HG02642 (cell line): ENCODE data around the gene AP2B1.
"Not testable (repeated sequence)": the region's sequence is repeated elsewhere in the genome, so short reads cannot be mapped to it uniquely, and the experiment has no call there.

ENCODE experiments used
- ATAC-seq: cut with Tn5 transposase; IDR thresholded peaks from one replicate; pipeline ENCODE4 v1.9.1; 2021; ENCODE audit warnings: mild to moderate bottlenecking; ENCODE audit not compliant: unreplicated experiment, poor library complexity

The AP2B1 gene

DNA sequence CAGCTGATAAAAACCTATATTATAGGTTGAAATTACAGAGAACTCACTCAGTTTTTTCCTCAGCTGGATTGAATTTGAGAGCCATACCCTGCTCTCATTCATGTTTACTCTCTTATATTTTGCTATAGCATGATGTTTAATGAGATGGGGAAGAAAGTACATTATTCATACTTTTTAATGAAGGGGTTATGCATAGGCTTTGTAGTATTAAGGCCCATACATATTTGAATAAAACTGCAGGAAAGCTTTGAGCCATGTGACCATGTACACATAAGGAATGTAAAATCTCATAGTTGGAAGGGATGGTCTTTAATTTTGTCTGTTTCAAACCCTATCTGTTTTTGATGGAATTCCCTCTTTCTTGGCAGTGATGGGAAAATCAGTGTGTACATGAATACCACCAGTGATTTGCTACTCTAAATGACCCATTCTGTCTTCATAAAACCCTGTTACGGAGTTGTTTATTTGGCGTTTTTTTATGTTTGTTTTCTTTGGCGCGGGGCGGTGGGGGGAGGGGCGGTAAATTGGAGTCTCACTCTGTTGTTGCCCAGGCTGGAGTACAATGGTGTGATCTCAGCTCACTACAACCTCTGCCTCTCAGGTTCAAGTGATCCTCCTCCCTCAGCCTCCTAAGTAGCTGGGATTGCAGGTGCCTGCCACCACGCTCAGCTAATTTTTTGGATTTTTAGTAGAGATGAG is 105.5 kb downstream of the AP2B1 start:
- ATAC-seq: no peak

DNA sequence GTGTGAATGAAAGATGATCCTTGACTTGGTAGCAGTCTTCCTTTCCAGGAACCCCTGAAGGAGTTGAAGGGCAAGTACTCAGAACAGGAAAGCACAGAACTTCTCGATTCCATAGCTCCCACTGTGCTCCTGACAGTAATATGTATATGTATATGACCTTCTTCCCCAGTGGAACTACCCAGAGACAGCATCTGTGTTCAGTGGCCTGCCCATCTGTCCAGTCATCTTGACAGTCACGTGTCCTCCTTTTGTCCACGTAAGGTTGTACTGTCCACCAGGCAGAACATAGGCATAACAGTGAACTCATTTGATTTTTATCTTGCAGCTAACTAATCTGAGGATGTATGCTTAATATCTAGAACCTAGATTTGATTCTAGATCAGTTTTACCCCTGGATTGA is 106.5 kb downstream of the AP2B1 start:
- ATAC-seq: no peak

DNA sequence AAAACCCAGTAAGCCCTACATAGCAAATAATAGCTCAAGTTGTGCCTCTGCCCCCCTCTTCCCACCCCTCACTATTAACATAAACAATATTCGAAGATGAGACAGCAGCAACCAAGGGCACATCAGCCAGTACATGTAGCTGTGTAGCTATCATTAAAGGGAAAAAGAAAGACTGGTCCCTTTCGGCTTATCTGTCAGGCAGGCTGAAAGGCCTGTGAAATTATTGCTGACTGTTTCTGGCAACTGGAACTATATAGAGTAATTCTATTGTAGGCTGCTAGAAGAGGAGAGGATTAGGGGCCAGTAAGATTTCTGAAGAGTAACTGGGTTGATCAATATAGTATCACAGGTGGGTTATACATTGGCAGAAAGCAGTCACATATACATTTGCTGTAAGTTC is 107.8 kb downstream of the AP2B1 start:
- ATAC-seq: no peak

DNA sequence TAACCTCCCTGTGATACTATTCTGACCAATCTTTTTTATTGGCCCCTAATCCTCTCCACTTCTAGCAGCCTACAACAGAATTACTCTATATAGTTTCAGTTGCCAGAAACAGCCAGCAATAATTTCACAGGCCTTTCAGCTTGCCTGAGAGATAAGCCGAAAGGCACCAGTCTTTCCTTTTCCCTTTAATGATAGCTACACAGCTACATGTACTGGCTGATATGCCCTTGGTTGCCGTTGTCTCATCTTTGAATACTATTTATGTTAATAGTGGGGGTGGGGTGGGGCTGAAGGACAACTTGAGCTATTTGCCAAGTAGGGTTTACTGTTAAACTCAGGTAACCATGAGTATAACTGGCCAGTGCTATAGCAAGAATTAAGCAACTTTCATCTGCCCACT is 108.5 kb downstream of the AP2B1 start:
- ATAC-seq: no peak

DNA sequence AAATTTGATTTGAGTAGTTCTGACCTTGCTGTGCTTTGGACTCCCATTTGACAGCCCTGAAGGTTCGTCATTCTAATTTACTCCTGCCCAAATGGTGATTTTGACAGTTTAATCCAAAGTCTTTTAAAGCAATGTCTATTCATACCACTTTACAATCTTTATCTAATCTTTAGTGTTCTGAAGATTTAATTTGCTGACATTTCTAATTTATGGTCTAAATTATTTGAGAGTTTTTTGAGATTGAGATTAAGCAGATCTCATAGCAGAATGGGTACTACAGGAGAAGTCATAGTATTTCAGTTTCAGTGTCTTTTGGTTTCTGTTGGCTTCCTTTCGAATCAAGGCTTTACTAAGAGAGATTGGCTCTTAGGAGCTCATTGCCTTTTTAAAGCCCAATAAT is 111.7 kb downstream of the AP2B1 start:
- ATAC-seq: no peak

DNA sequence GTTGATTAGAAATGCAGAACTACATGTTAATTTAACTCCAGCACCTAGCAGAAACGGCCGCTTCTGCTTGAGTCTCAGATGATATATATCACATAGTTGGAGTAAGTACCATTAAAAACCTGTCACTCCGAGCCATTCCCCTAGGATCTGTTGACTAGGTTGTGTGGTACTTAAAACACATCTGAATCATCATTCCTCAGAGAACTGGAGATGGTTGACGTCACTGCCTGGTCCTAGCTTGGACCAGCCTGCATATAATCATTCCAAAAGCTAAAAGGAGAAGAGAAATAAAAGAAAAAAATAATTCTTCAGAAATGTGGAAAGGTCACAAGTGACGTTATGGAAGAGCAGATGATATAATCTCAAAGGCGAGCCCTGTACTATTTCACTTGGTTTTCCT is 113.0 kb downstream of the AP2B1 start:
- ATAC-seq: no peak

GRCh38 chr17:35701491-35701890 is 114.4 kb downstream of the AP2B1 start:
- no peak for ATAC-seq

DNA sequence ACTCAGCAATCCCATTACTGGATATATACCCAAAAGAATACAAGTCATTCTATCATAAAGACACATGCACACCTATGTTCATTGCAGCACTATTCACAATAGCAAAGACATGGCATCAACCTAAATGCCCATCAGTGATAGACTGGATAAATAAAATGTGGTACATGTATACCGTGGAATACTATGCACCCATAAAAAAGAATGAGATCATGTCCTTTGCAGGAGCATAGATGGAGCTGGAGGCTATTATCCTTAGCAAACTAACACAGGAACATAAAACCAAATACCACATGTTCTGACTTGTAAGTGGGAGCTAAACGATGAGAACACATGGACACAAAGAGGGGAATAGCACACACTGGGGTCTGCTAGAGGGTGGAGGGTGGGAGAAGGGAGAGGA is 116.2 kb downstream of the AP2B1 start:
- not testable (repeated sequence) for ATAC-seq

GRCh38 chr17:35705230-35705629 is 118.1 kb downstream of the AP2B1 start:
- no peak for ATAC-seq

GRCh38 chr17:35705705-35706104 is 118.6 kb downstream of the AP2B1 start:
- no peak for ATAC-seq

DNA sequence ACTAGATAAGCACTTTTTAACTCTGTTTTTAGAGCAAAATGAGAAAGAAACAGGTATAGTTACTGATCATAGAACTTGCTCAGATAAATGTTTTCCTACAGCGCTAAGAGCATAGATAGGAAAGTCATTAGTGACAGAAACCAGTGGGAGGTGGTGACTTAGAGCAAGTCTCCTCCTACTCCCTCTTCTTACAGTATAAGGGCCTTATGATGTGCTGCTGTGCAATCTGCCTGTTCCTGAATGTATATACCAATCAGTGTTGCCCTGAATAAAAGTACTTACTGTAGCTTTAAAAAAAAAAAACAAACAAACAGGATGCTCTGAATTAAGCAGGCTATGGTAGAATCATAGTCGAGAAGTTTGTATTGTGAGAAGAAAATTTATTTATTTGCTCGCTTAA is 121.0 kb downstream of the AP2B1 start:
- ATAC-seq: no peak

DNA sequence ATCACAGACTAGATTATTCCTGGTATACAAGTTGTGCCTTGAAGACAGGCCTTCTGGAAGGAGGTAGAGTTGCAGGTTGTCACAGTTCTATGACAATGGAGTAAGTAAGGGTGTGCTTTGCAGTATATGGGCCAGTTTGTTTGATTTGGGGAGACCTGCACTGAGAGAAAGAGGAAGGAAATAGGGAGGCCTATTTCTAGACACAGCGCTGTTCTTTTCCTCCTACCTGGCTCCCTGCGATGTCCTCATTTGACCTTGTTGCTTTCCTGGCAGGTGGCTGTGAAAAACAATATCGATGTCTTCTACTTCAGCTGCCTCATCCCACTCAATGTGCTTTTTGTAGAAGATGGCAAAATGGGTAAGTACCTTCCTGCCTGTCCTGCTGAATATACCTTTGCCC is 121.8 kb downstream of the AP2B1 start:
- ATAC-seq: no peak

DNA sequence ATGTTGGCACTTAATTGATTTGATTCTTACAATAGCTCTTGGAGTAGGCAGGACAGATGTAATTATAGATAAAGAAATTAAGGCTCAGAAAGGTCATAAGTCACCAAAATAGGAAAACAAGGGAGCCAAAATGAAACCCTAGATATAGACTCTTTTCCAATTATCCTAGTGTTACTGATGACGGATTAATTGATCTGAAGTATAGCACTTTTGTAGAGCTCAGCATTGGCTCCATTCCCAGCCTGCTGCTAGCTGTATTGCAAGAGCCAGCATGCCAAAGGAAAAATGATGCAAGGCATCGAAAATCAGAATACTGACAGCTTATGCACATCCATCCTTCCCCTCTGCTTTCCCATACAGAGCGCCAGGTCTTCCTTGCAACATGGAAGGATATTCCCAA is 122.8 kb downstream of the AP2B1 start:
- ATAC-seq: no peak

DNA sequence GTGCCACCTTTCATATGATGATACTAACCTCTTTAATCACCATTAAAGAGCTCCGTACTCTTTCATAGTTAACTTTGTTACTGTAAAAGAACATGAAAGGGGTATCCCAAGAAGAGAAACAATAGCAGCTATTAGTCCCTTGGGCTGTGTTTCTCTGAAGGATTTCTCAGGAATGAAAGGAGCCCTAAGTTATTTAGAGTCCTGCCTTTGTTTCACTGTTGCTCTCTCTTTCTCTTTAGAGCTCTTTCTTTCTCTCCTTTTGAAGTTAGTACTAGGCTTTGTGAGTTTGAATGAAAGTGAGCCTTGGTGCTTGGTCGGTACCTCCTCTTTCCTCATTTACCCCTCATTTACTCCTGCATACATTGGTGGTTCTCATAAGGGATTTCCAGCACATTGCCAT is 123.8 kb downstream of the AP2B1 start:
- no peak for ATAC-seq

- ATAC-seq: no peak
These were observed 126.1 kb downstream of the AP2B1 start for GRCh38 chr17:35713069-35713728.

DNA sequence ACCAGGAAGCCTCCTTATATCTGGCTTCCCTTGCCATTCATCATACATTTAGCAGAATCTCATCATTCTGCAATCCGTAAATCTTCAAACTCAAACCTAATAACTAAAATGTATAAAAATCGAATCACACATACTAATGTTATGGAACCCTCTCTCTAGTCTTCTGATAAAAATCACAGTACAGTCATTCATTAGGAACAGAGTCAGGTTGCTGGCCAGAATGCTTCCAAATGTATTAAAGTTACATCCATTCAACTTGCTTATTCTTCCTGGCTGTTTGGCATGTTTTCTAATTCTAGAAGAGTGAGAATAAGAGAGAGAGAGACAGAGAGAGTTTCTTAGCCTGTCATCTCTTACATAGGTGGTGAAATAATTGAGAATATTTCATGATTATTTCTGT is 127.9 kb downstream of the AP2B1 start:
- ATAC-seq: no peak

DNA sequence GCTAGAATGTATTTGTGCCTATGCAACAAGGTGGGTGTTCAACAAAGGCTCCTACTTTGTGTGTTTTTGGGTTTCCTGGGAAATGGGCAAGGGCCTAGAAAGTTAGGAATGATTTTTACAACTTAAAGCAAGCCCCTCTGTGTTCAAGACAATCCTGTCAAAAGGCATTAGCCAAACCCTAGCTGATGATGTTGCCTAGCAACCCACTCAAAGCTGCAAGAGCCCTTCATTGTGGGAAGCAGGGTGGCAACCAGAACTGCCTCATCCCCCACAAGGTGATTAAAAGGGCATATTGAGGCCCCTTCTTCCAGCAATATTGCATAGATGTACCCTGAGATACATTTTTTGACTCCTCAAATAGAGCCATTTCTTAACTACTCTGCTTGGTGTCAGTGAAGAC is 128.3 kb downstream of the AP2B1 start:
- ATAC-seq: no peak

DNA sequence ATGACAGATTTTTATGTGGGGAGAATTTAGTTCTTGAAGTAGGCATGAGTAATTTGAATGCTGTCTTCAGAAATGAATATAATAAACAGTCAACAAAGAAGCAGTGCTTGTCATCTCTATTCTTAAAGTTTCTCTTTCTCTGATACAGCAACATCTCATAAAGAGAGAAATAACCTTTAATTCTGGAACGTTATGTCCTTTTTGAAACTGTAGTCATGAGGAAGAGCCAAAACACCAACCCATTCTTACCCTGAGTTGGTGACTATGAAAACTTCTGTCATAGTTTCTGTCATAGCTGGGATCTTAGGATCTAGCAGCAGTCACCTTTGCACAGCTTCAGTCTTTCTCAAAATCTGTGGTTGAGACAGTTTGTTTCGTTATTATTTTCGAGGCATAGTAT is 129.1 kb downstream of the AP2B1 start:
- ATAC-seq: no peak

DNA sequence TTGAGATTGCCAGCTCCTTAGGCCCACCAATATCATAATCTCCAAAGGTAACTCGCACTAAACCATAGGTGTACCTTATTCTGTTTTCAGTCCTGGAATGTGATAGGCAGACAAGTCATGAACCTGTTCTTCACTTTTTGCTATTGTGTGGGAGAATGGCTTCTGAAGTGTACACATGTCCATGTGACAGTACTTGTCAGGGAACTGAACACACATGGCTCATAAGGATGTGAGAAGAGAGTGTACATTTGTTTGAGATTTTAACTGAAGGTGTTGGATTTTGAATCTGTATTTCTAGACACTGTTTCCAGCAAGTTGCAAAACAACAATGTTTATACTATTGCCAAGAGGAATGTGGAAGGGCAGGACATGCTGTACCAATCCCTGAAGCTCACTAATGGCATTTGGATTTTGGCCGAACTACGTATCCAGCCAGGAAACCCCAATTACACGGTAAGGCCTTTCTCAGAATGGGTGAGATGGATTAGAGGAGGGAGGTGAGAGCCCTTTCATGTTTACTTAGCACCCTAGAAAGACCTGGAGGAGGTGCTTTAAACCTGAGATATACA is 129.9 kb downstream of the AP2B1 start:
- ATAC-seq: no peak

DNA sequence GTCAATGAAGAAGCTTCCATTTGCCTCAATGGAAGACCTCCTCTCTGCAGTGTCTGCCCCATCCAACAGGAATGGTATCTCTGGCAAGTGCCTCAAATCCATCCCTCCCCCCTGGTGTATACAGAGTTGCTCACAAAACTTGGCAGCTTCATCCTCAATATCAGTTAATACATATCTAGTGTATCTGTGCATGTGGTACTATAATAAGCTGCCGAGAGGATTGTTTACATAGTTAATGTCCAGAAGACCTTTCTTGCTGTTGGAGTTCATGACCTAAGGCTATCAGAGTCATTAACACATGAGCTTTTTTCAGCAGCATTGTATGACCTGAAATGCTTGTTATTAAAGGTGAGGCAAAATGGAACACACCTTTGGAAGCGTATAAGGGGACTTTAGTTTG is 130.4 kb downstream of the AP2B1 start:
- ATAC-seq: no peak

DNA sequence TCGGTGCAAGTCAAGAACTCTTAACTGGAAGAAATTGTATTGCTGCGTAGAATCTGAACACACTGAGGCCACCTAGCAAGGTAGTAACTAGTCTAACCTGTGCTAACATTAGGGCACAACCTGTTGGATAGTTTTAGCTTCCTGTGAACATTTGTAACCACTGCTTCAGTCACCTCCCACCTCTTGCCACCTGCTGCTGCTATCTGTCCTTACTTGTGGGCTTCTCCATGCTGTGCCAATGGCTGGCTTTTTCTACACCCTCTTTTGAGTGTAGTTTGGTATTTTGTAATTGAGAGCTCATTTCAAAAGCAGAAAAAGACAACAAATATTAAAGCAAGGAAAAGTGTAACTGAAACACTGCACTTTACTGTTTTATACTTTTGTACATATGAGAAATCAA is 136.6 kb downstream of the AP2B1 start:
- no peak for ATAC-seq

GRCh38 chr17:35725058-35725457 is 137.9 kb downstream of the AP2B1 start:
- no peak for ATAC-seq
